Measurements from ENCODE around the gene FAM90A26.
"Not testable (repeated sequence)": the region's sequence is repeated elsewhere in the genome, so short reads cannot be mapped to it uniquely, and the experiment has no call there.

- not testable (repeated sequence) for TF ChIP-seq POLR2A (IDR thresholded peaks at IDR 0.05; ENCODE audit: low read depth, low read length); TAF1 (IDR thresholded peaks at IDR 0.05; ENCODE audit: low read depth, low read length); POLR2AphosphoS5 (IDR thresholded peaks at IDR 0.05; ENCODE audit: low read depth, low read length); SPI1 (IDR thresholded peaks at IDR 0.05; ENCODE audit: low read depth, low read length); PAX5 (IDR thresholded peaks at IDR 0.05; ENCODE audit: insufficient read depth, low read length, severe bottlenecking)
Observed at GRCh38 chr4:9132849-9133248, 37.4 kb upstream of the FAM90A26 start.
